OCI-LY7 (cell line): Measurements from ENCODE around the gene UTS2.

Source experiments
- EZH2phosphoT487 ChIP-seq: fragments of 200-600 bp; sonication (generic); IDR thresholded peaks from 2 replicates; pipeline ENCODE4 v1.6.1; 2018; ENCODE audit warnings: low read depth, borderline replicate concordance, mild to moderate bottlenecking, mixed run types, antibody characterized with exemption, low read length, moderate library complexity, mixed read lengths
- TF ChIP-seq, protein P1 (sequence below): fragments of 200-600 bp; sonication (generic); conservative IDR thresholded peaks from 2 replicates; pipeline ENCODE4 v1.5.1; 2014; ENCODE audit warnings: mild to moderate bottlenecking, antibody characterized with exemption, low read length, moderate library complexity, mixed read lengths

GRCh38 chr1:7899741-7900140, 46.9 kb upstream of the UTS2 start:
- TF ChIP-seq, protein P1, sequence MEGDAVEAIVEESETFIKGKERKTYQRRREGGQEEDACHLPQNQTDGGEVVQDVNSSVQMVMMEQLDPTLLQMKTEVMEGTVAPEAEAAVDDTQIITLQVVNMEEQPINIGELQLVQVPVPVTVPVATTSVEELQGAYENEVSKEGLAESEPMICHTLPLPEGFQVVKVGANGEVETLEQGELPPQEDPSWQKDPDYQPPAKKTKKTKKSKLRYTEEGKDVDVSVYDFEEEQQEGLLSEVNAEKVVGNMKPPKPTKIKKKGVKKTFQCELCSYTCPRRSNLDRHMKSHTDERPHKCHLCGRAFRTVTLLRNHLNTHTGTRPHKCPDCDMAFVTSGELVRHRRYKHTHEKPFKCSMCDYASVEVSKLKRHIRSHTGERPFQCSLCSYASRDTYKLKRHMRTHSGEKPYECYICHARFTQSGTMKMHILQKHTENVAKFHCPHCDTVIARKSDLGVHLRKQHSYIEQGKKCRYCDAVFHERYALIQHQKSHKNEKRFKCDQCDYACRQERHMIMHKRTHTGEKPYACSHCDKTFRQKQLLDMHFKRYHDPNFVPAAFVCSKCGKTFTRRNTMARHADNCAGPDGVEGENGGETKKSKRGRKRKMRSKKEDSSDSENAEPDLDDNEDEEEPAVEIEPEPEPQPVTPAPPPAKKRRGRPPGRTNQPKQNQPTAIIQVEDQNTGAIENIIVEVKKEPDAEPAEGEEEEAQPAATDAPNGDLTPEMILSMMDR = no peak
- no peak for TF ChIP-seq EZH2phosphoT487
